GM10248 (cell line): ENCODE data around the gene HIRA.
A peak's percentile ranks its signal among the peaks of the same experiment; 100 is the strongest.
"Not testable (repeated sequence)": the region's sequence is repeated elsewhere in the genome, so short reads cannot be mapped to it uniquely, and the experiment has no call there.

Source experiments
- CTCF ChIA-PET: fragments of 300-600 bp; sonication (Branson Sonifier 250); formaldehyde crosslinking; extraction: SDS; loops from one replicate; lab custom pipeline; 2021; ENCODE audit warnings: antibody characterized with exemption; lab: Yijun Ruan, JAX
- POLR2A ChIA-PET: fragments of 350-650 bp; sonication (Branson Sonifier 250); formaldehyde crosslinking; extraction: SDS; loops from one replicate; lab custom pipeline; 2020; ENCODE audit warnings: antibody characterized with exemption; lab: Yijun Ruan, JAX
- DNase-seq: peaks from one replicate; pipeline ENCODE4 v3.0.0; 2012; ENCODE audit errors: extremely low spot score
- TF ChIP-seq, protein P1 (sequence below): IDR thresholded peaks from 2 replicates; pipeline ENCODE4 v1.5.1; 2012; ENCODE audit warnings: mild to moderate bottlenecking, low read depth; ENCODE audit errors: extremely low read depth, missing control alignments, control extremely low read depth

The HIRA gene

DNA sequence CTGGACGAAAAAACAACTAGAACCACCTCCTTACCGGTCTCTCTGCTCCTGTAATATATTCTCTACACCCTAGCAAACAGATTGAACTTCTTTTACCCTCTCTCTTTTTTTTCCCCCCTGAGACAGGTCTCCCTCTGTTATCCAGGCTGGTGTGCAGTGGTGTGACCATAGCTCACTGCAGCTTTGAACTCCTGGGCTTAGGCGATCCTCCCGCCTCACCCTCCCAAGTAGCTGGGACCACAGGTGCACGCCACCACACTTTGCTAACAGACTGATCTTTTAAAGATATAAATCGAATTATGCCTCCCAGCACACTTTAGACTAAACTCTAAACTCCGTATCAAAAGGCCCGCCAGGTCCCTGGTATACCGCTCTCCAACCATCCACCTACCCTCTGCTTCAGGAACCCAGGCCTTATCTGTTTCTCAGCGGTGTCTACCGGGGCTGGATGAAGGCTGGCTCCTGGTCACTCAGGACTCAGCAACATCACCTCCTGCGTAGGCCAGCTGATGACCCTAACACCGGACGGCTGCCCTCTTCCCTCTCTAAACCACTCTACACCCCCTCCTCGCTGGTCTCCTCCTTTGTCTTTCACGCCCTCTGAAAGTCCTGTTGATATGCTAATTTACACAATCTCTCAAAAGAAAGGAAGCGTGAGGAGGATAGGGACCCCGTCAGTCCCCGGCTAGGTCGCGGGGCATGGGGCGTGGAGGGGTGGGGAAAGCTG is 15.2 kb upstream of the HIRA start:
- ChIA-PET POLR2A (interaction anchor here (1.5 kb wide), 1 partner anchor 33 kb away, joined by 4 read pairs; the partner anchor contains the start of gene CDC45), CTCF (interaction anchor here (1.9 to 2.8 kb wide), 2 partner anchors 12 to 267 kb away, joined by 6 to 10 read pairs; no protein-coding TSS in a partner anchor)
- TF ChIP-seq, protein P1, sequence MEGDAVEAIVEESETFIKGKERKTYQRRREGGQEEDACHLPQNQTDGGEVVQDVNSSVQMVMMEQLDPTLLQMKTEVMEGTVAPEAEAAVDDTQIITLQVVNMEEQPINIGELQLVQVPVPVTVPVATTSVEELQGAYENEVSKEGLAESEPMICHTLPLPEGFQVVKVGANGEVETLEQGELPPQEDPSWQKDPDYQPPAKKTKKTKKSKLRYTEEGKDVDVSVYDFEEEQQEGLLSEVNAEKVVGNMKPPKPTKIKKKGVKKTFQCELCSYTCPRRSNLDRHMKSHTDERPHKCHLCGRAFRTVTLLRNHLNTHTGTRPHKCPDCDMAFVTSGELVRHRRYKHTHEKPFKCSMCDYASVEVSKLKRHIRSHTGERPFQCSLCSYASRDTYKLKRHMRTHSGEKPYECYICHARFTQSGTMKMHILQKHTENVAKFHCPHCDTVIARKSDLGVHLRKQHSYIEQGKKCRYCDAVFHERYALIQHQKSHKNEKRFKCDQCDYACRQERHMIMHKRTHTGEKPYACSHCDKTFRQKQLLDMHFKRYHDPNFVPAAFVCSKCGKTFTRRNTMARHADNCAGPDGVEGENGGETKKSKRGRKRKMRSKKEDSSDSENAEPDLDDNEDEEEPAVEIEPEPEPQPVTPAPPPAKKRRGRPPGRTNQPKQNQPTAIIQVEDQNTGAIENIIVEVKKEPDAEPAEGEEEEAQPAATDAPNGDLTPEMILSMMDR: no peak
- DNase-seq: peak; percentile 22

DNA sequence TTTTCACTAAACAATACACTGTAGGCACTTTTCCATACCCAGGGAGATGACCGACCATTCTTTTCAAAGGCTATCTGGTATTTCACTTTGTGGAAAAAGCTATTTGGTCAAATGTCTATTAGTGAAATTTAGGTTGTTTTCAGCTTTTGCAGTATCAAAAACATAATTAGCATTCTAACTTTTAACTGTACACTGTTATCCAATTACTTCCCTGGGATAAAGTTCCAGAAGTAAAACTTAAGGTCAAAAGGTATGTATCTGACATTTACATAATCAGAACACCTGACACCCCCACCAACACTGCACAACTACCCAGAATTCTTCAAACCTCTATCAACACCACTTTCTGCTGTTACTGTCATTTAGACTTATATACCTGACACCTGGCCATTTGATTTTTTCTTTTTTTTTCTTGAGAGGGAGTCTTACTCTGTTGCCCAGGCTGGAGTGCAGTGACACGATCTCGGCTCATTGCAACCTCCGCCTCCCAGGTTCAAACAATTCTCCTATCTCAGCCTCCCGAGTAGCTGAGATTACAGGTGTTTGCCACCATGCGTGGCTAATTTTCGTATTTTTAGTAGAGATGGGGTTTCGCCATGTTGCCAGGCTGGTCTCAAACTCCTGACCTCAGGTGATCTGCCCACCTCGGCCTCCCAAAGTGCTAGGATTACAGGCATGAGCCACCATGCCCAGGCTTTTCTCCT is 13.9 kb upstream of the HIRA start:
- POLR2A ChIA-PET, DNase-seq: not testable (repeated sequence)
- CTCF ChIA-PET: interaction anchor here (1.0 to 2.8 kb wide), 5 partner anchors 11 to 184 kb away, joined by 3 to 10 read pairs (median 4); no protein-coding TSS in a partner anchor

GRCh38 chr22:19443544-19444211 is 12.1 kb upstream of the HIRA start:
- POLR2A ChIA-PET: interaction anchor here (1.1 kb wide), 1 partner anchor 12 kb away, joined by 5 read pairs; the partner anchor contains the start of gene HIRA
- CTCF ChIA-PET: interaction anchor here (1.1 kb wide), 1 partner anchor 10 kb away, joined by 3 read pairs; no protein-coding TSS in a partner anchor

DNA sequence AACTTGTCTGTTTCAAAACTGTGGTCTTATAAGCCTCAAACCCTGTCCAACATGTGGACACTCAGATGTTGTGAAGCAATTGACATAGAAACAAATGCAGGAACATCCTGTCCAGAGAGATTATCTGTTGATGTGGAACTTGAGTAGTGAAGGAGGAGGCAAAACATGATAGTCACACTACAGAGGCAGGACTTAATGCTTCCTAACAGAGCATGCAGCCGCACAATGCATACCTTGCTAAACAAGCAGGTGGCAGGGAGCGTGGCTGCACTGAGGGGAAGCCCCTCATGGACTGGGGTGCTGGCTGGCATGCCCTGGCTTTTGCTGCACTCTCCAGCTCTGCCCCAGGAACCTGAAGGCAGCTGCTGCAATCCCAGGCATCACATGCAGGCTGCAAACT is 10.6 kb upstream of the HIRA start:
- TF ChIP-seq, protein P1: no peak
- POLR2A ChIA-PET: no interaction called here
- CTCF ChIA-PET: no interaction called here
- DNase-seq: no peak

More at GRCh38 chr22:19443544-19444211, 12.1 kb upstream of the HIRA start:
- TF ChIP-seq, protein P1: no peak
- DNase-seq: no peak

DNA sequence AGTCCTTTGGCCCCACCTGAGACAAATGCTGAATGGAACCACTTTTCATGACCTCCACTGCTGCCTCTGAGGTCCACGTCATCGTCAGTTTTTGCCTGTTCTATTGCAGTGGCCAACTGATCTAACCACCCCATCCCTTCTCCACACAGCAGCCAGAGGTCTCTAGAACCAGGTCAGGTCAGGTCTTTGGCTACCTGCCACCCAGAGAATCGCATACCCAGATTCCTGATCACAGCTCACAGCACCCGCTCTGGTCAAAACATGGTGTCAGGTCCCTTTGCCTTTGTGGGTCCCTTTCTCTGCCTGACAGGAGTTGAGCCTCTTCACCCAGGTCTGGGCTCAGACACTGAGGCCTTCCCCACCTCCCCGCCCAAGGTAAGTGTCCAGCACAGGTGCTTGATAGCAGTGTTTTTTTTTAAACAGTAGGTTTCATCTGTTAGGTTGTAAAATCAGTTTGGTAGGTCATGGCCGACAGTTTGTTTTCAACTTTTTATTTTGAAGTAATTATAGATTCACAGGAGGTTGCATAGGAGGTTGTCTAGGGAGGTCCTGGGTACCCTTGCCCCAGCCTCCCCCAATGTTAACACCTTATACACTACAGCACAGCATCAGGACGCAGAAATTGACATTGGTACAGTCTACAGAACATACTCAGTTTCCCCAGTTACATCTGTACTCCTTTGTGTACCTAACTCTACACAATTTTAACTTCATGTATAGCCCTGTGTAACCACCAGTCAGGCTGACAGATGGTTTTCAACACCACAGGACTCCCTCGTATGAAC is 9.1 kb upstream of the HIRA start:
- DNase-seq: no peak
- TF ChIP-seq, protein P1: no peak
- POLR2A ChIA-PET: no interaction called here
- CTCF ChIA-PET: no interaction called here

- DNase-seq: no peak
- ChIA-PET CTCF (no interaction called here), POLR2A (no interaction called here)
- TF ChIP-seq, protein P1: no peak
Observed at GRCh38 chr22:19438298-19438697, 6.8 kb upstream of the HIRA start.

- DNase-seq, POLR2A ChIA-PET: not testable (repeated sequence)
- CTCF ChIA-PET: interaction anchor here (1.1 kb wide), 1 partner anchor 15 kb away, joined by 3 read pairs; no protein-coding TSS in a partner anchor
Observed at GRCh38 chr22:19436444-19437161, 5.1 kb upstream of the HIRA start.
